Bronchial epithelial cell (primary cell): ENCODE measurements around the gene TECPR2. TPM values are rescaled to one million over a fixed set of nuclear protein-coding genes. Genes with fewer than 3 reads are reported as not detected.
"Not testable (repeated sequence)": the region's sequence is repeated elsewhere in the genome, so short reads cannot be mapped to it uniquely, and the experiment has no call there.

Experiments used
- DNase-seq: peaks from one replicate; pipeline ENCODE4 v3.0.0-alpha.2; 2010; ENCODE audit warnings: low read depth
- FAIRE-seq: peaks from 2 replicates; lab custom pipeline; 2011; peaks lifted over from hg19 to GRCh38; lab: Jason Lieb, UNC
- H3K27me3 ChIP-seq: 2 replicates; pipeline ENCODE4 v1.5.1; 2011; ENCODE audit warnings: low read length; ENCODE audit not compliant: control insufficient read depth, insufficient read depth
- H3K36me3 ChIP-seq: 2 replicates; pipeline ENCODE4 v1.5.1; 2011; ENCODE audit warnings: low read length; ENCODE audit not compliant: control insufficient read depth, insufficient read depth
- H3K4me3 ChIP-seq: 2 replicates; pipeline ENCODE4 v1.5.1; 2011; ENCODE audit warnings: mild to moderate bottlenecking, low read depth, low read length, control low read depth
- total RNA-seq: library from RNA; depleted of rRNA; stranded (reverse); fragments of >200 nt; gene quantifications from 2 replicates; pipeline ENCODE4 v1.2.1, GENCODE V29; 2014
- TF ChIP-seq, protein P1 (sequence below): IDR thresholded peaks from 2 replicates; pipeline ENCODE4 v1.5.1; 2011; ENCODE audit warnings: mild to moderate bottlenecking, moderate library complexity, low read length, control low read depth, inconsistent platforms; ENCODE audit not compliant: insufficient read depth, severe bottlenecking

The TECPR2 gene
- total RNA-seq, 1 donor from 2014 or later: 4.7 TPM

DNA sequence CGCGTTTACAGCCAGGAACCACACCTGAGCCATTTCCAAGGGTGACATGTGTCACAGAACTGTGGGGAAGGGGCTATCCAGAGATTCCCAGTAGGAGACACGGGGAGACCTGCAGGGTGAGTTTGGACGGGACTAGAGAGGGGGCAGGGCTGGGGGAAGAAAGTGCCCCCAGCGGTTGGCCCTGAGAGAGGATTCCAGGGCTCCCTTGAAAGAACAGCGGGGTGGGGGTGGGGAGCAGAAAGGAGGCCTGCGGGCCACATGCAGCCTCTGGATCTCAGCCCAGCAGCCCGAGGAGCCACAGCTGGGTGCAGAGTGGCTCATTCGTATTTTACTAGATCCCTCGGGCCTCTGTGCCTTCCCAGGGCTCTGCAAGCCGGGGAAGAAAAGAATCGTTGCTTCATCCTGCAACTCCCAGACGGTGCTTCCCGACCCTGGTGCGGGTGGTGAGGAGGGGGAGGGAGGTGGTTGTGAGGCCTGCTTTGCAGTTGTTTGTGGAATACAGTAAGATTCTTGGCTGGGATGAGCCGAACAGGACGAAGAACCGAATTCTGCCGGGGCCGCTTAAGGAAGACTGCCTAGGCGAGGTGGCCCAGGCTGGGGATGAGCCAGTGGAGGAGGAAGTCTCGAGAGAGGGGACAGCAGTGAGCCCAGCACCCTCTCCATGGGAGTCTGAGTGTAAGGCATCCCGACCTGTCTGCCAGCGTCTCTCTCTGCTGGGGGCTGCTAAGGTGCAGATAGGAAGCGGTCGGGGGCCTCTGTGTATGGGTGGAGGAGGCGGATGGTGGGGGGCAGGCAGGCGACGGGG lies 182.9 kb downstream of the TECPR2 start:
- FAIRE-seq (no peak), DNase-seq (no peak)
- TF ChIP-seq, protein P1, sequence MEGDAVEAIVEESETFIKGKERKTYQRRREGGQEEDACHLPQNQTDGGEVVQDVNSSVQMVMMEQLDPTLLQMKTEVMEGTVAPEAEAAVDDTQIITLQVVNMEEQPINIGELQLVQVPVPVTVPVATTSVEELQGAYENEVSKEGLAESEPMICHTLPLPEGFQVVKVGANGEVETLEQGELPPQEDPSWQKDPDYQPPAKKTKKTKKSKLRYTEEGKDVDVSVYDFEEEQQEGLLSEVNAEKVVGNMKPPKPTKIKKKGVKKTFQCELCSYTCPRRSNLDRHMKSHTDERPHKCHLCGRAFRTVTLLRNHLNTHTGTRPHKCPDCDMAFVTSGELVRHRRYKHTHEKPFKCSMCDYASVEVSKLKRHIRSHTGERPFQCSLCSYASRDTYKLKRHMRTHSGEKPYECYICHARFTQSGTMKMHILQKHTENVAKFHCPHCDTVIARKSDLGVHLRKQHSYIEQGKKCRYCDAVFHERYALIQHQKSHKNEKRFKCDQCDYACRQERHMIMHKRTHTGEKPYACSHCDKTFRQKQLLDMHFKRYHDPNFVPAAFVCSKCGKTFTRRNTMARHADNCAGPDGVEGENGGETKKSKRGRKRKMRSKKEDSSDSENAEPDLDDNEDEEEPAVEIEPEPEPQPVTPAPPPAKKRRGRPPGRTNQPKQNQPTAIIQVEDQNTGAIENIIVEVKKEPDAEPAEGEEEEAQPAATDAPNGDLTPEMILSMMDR: no peak
- Histone ChIP-seq H3K4me3 (no peak overlapping the region), H3K27me3 (no peaks in the 10 kb centered on the region), H3K36me3 (no peaks in the 10 kb centered on the region)

DNA sequence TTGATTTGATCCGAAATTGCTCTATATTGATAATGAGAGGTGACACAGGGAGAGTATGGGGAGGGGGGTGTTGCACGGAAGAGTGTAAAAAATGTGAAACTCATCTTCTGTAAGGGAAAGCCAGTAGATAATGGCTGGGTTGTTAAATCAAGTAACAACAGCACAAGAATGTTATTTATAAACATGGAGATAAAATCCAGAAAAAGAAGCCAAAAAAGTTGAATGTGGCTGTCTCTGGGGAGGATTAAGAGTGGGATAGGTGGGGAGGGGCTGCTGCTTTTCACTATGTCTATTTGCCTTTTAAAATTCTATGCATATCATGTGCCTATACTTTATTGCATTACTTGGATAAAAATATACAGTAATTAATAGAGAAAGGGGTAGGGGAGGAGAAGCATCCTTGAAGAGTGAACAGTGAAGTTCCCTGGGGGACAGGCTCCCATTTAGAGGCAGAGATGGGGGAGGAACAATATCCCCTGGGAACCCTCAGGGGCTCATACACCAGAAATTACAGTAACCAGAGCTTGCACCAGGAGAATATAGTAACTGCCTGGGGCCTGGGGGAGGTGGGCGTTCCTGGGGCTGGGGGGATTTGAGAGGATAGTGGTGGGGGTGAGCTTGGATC lies 186.0 kb downstream of the TECPR2 start:
- DNase-seq: no peak
- no peaks in the 10 kb centered on the region for H3K27me3 ChIP-seq
- no peaks in the 10 kb centered on the region for H3K36me3 ChIP-seq
- FAIRE-seq: no peak
- TF ChIP-seq, protein P1: no peak
- no peak overlapping the region for H3K4me3 ChIP-seq

DNA sequence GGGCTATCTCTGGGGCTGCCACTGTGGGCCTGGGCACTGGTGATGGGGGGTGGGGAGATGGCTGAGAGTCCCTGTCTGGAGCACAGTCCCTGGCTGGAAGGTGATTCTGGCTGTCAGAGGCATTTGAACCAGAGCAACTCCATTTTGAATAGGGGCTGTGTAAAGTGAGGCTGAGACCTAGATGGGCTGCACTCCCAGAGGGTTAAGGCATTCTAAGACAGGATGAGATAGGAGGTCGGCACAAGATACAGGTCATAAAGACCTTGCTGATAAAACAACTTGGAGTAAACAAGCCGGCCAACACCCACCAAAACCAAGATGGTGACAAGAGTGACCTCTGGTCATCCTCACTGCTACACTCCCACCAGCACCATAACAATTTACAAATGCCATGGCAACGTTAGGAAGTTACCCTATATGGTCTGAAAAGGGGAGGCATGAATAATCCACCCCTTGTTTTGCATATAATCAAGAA lies 188.2 kb downstream of the TECPR2 start:
- not testable (repeated sequence) for H3K36me3 ChIP-seq, H3K4me3 ChIP-seq, FAIRE-seq, DNase-seq, H3K27me3 ChIP-seq

Other genes with a start within 250 kb of the TECPR2 start
- 18.9 and 20.0 TPM in 2 replicates for gene WDR20, start 223.0 kb upstream of the TECPR2 start, total RNA-seq
- gene MOK, start 57.8 kb upstream of the TECPR2 start, total RNA-seq: 3.2 and 4.0 TPM in 2 replicates
- 8.2 and 9.7 TPM in 2 replicates for gene ZNF839, start 43.2 kb upstream of the TECPR2 start, total RNA-seq
- 38.4 and 42.9 TPM in 2 replicates for gene CINP, start 51 bp upstream of the TECPR2 start, total RNA-seq
- gene ANKRD9, start 146.8 kb downstream of the TECPR2 start, total RNA-seq: 34.8 and 36.1 TPM in 2 replicates
- 19.7 and 38.3 TPM in 2 replicates for gene RCOR1, start 229.7 kb downstream of the TECPR2 start, total RNA-seq